Right lung (tissue), 5 donors: ENCODE measurements around the gene NECTIN2. TPM values are rescaled to one million over a fixed set of nuclear protein-coding genes. Genes with fewer than 3 reads are reported as not detected.
A peak's percentile ranks its signal among the peaks of the same experiment; 100 is the strongest.
"Not testable (repeated sequence)": the region's sequence is repeated elsewhere in the genome, so short reads cannot be mapped to it uniquely, and the experiment has no call there.

ENCODE experiments used
- DNase-seq, 2 donors: peaks; one replicate each; pipeline ENCODE4 v3.0.0-alpha.2; 2013
- polyA plus RNA-seq, 5 donors: library from polyadenylated mRNA; unstranded; fragments of 120-200 nt; gene quantifications; one replicate each; pipeline versions ENCODE4 v1.2.1 to v1.2.3, GENCODE V29; 2013; ENCODE audit warnings: inconsistent platforms in 1 of 5, low replicate concordance in 1 of 5; ENCODE audit not compliant: insufficient read length in 5 of 5, insufficient read depth in 1 of 5

NECTIN2 gene
- polyA plus RNA-seq, 5 donors = 65.3 to 86.5 (median 74.5) TPM

GRCh38 chr19:44813841-44814470 lies 32.1 kb upstream of the NECTIN2 start:
- DNase-seq = no peak

- DNase-seq = no peak
Measured at GRCh38 chr19:44814517-44814916, 31.6 kb upstream of the NECTIN2 start.

DNA sequence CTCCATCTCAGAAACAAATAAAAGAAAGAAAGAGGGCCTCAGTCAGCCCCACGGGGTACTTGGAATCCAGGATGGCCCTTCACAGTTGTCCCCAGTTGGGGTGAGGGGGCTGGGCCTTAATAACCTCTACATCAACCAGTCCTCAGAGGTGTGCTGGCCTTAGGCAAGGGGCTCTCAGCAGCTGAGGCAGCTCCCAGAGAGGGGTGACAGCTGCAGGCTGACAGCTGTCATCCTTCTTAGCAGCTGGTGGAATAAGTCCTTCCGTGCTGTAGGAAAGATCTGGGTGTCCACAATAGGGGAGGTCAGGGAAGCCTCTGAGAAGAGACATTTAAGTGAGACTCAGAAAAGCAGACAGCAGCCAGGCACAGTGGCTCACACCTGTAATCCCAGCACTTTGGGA lies 29.8 kb upstream of the NECTIN2 start:
- DNase-seq = no peak

- DNase-seq = no peak
Measured at GRCh38 chr19:44817725-44818465, 28.2 kb upstream of the NECTIN2 start.

GRCh38 chr19:44818466-44819031 lies 27.5 kb upstream of the NECTIN2 start:
- no peak for DNase-seq

DNA sequence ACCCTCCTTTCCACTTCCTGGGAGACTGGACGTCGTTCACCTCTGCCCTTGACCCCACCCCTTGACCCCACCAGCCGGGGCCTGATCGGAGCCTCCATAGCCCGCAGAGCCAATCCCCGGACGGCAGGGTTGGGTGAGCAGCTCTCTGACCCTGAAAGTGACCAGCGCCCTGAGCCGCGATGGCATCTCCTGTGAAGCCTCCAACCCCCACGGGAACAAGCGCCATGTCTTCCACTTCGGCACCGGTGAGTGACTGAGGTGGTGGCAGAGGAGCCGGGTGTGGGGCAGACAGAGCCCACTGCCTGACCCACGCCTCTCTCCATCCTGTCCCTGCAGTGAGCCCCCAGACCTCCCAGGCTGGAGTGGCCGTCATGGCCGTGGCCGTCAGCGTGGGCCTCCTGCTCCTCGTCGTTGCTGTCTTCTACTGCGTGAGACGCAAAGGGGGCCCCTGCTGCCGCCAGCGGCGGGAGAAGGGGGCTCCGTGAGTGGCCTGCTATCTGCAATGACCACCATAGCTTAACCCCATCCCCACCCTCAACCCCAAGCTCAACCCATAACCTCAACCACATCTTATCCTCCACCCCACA lies 26.8 kb upstream of the NECTIN2 start:
- no peak for DNase-seq

DNA sequence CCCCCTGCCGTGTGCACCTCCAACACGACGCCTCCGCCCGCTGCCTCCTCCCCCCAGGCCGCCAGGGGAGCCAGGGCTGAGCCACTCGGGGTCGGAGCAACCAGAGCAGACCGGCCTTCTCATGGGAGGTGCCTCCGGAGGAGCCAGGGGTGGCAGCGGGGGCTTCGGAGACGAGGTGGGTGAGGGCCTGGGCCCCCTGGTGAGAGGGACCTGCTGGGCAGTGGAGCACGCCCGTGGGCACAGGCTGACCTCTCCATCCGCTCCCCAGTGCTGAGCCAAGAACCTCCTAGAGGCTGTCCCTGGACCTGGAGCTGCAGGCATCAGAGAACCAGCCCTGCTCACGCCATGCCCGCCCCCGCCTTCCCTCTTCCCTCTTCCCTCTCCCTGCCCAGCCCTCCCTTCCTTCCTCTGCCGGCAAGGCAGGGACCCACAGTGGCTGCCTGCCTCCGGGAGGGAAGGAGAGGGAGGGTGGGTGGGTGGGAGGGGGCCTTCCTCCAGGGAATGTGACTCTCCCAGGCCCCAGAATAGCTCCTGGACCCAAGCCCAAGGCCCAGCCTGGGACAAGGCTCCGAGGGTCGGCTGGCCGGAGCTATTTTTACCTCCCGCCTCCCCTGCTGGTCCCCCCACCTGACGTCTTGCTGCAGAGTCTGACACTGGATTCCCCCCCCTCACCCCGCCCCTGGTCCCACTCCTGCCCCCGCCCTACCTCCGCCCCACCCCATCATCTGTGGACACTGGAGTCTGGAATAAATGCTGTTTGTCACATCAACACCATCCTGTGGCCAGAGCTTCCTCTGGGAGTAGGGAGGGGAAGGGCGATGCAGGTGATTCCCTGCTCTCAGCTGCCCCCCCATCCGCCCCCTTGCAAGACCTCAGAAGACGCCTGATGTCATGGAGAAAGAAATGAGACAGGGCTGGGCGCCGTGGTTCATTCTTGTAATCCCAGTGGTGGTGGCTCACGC lies 25.2 kb upstream of the NECTIN2 start:
- DNase-seq = peak; percentile 23 to 45

DNA sequence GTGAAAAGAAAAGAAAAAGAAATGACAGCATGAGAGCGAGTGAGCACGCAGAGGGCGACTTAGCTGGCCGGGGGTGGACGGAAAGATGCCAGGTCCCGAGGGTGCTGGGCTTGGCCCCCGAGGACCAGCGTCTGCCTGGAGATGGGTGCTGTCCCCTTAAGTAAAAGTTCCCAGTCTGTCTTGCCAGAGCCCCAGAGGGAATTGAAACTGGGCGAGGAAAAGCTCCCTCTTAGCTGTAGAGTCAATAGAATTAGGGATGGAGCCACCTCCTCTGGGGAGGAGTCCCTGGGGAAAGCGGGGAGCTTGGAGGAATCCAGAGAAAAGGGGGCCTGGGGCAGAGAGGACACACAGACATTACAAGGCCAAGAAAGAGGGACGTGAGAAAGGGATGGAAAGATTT lies 23.9 kb upstream of the NECTIN2 start:
- DNase-seq = no peak

DNA sequence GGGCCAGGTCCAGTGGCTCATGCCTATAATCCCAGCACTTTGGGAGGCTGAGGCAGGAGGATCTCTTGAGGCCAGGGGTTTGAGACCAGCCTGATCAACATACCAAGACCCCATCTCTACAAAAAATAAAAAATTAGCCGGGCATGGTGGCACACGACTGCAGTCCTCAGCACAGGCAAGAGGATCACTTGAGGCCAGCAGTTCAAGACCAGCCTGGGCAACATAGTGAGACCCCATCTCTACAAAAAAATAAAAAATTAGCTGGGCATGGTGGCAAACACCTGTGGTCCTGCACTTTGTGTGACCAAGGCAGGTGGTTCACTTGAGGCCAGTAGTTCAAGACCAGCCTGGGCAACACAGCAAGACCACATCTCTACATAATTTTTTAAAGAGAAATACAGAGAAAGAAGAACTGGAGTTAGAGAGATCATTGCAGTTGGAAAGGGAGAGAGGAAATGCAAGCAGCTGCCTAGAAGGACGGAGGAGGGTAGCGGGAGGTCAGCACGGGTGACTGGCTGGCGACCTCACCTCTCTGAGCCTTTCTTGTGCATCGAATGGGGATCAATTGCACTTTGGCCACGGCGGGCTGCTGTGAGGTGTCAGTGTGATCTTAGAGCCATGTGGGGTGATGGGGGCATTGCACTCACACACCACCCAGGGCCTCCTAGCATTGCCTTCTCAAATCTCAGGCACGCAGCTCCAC lies 23.3 kb upstream of the NECTIN2 start:
- no peak for DNase-seq

GRCh38 chr19:44823373-44823698 lies 22.8 kb upstream of the NECTIN2 start:
- no peak for DNase-seq

- no peak for DNase-seq
Measured at GRCh38 chr19:44824761-44825160, 21.3 kb upstream of the NECTIN2 start.

DNA sequence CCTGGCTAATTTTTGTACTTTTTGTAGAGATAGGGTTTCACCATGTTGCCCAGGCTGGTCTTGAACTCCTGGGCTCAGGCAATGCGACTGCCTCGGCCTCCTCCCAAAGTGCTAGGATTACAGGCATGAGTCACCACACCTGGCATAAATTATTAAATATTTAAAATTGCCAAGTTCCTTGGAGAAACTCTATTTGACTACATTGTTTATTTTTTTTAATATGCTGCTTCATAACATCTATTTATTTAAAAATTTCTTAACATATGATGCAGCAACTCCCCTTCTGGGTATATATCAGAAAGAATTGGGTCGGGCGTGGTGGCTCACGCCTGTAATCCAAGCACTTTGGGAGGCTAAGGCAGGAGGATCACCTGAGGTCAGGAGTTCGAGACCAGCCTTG lies 13.2 kb upstream of the NECTIN2 start:
- not testable (repeated sequence) for DNase-seq

GRCh38 chr19:44834399-44834798 lies 11.7 kb upstream of the NECTIN2 start:
- DNase-seq = not testable (repeated sequence)

- no peak for DNase-seq
Measured at GRCh38 chr19:44839276-44839675, 6.8 kb upstream of the NECTIN2 start.

DNA sequence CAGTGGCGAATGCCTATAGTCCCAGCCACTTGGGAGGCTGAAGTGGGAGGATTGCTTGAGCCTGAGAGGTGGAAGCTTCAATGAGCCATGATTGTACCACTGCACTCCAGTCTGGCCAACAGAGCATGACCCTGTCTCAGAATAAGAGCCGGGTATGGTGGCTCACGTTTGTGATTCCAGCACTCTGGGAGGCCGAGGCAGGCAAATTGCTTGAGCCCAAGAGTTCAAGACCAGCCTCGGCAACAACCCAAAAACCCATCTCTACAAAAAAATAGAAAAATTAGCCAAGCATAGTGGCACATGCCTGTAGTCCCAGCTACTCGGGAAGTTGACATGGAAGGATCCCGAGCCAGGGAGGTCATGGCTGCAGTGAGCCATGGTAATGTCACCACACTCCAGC lies 5.3 kb upstream of the NECTIN2 start:
- no peak for DNase-seq

GRCh38 chr19:44841231-44841630 lies 4.9 kb upstream of the NECTIN2 start:
- peak; percentile 38 to 53 for DNase-seq

GRCh38 chr19:44845286-44845611 lies 848 bp upstream of the NECTIN2 start:
- no peak for DNase-seq

DNA sequence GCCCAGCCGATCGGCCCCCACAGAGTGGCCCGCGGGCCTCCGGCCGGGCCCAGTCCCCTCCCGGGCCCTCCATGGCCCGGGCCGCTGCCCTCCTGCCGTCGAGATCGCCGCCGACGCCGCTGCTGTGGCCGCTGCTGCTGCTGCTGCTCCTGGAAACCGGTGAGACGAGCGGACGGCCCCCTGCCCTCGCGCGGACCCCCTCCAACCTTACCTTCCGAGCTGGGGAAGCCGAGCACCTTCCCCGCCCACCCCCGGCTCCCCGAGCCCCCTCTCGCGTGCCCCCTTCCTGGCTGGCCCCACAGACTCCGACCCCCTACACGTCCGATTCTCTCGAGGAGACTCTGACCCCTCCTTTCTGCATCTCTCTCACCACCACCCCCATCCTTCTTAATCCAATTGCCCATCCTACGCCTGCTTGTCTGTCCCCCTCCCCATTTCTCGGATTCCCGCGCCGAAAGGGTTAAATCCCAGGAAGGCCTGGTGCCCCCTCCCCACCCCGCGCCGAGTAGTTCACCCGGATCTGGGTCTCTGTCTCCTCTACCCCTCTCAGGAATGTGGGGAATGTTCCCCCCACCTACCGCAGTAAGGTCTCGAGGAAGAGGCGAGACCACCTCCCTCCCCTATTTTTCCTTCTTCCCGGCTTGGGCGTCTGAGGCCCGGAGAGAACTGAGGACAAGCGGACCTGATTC lies 502 bp downstream of the NECTIN2 start:
- DNase-seq = peak; percentile 48 to 54

GRCh38 chr19:44847144-44848035 lies 1.3 kb downstream of the NECTIN2 start:
- DNase-seq = peak; percentile 79 to 83
